BJ (cell line): ENCODE measurements around the gene KLHL13. TPM values are rescaled to one million over a fixed set of nuclear protein-coding genes. Genes with fewer than 3 reads are reported as not detected.
"Not testable (repeated sequence)": the region's sequence is repeated elsewhere in the genome, so short reads cannot be mapped to it uniquely, and the experiment has no call there.

Experiments
- CTCF ChIA-PET: fragments of 350-600 bp; formaldehyde crosslinking; extraction: SDS; loops from one replicate; lab custom pipeline; 2021; ENCODE audit warnings: antibody characterized with exemption, inconsistent platforms; lab: Yijun Ruan, JAX
- POLR2A ChIA-PET: fragments of 300-600 bp; sonication (Branson Sonifier 250); formaldehyde crosslinking; extraction: SDS; loops from one replicate; lab custom pipeline; 2021; ENCODE audit warnings: antibody characterized with exemption; lab: Charles Lee
- DNase-seq: peaks from one replicate; pipeline ENCODE4 v3.0.0-alpha.2; 2011; ENCODE audit warnings: low read depth
- H3K27me3 ChIP-seq: 2 replicates; pipeline ENCODE4 v1.6.0; 2011; ENCODE audit warnings: low read length; ENCODE audit not compliant: control insufficient read depth, insufficient read depth
- H3K36me3 ChIP-seq: 2 replicates; pipeline ENCODE4 v1.5.1; 2011; ENCODE audit warnings: low read length; ENCODE audit not compliant: control insufficient read depth, insufficient read depth
- H3K4me3 ChIP-seq: 2 replicates; pipeline ENCODE4 v1.5.1; 2011; ENCODE audit warnings: low read depth, mild to moderate bottlenecking, control low read depth, low read length
- CTCF ChIP-seq: IDR thresholded peaks from 2 replicates; pipeline ENCODE4 v1.5.1; 2011; ENCODE audit warnings: low read depth, mild to moderate bottlenecking, control low read depth, inconsistent platforms, low read length, moderate library complexity; ENCODE audit not compliant: insufficient read depth
- polyA plus RNA-seq: library from polyadenylated mRNA; depleted of rRNA; stranded (reverse); fragments of >200 nt; gene quantifications from 2 replicates; pipeline ENCODE4 v1.2.3, GENCODE V29; 2011

KLHL13 gene
- polyA plus RNA-seq, 1 experiment = 1.0 TPM

- no peak for TF ChIP-seq CTCF
- no peak overlapping the region for H3K4me3 ChIP-seq
- no peaks in the 10 kb centered on the region for H3K27me3 ChIP-seq
- CTCF ChIA-PET = no interaction called here
- POLR2A ChIA-PET = no interaction called here
- DNase-seq = no peak
- H3K36me3 ChIP-seq = no peaks in the 10 kb centered on the region
Measured at GRCh38 chrX:118129681-118130080, 13.1 kb upstream of the KLHL13 start.

- POLR2A ChIA-PET = no interaction called here
Measured at GRCh38 chrX:118128724-118129123, 12.1 kb upstream of the KLHL13 start.

GRCh38 chrX:118126286-118126685 lies 9.7 kb upstream of the KLHL13 start:
- H3K27me3 ChIP-seq = no peaks in the 10 kb centered on the region
- no peak for TF ChIP-seq CTCF
- ChIA-PET CTCF (interaction anchor here (1.8 kb wide), 1 partner anchor 10 kb away, joined by 4 read pairs; the partner anchor contains the start of gene KLHL13), POLR2A (no interaction called here)
- H3K36me3 ChIP-seq = no peaks in the 10 kb centered on the region
- no peak for DNase-seq
- no peak overlapping the region for H3K4me3 ChIP-seq

More at GRCh38 chrX:118128724-118129123, 12.1 kb upstream of the KLHL13 start:
- CTCF ChIA-PET = no interaction called here
- no peak for TF ChIP-seq CTCF
- Histone ChIP-seq H3K27me3 (no peaks in the 10 kb centered on the region), H3K4me3 (no peak overlapping the region), H3K36me3 (no peaks in the 10 kb centered on the region)
- DNase-seq = no peak

GRCh38 chrX:118124243-118124642 lies 7.6 kb upstream of the KLHL13 start:
- H3K27me3 ChIP-seq, H3K36me3 ChIP-seq, H3K4me3 ChIP-seq, CTCF ChIA-PET, DNase-seq, POLR2A ChIA-PET: not testable (repeated sequence)

GRCh38 chrX:118117741-118118140 lies 1.1 kb upstream of the KLHL13 start:
- Histone ChIP-seq H3K27me3 (no peaks in the 10 kb centered on the region), H3K36me3 (no peaks in the 10 kb centered on the region), H3K4me3 (no peak overlapping the region)
- CTCF ChIA-PET = no interaction called here
- POLR2A ChIA-PET = no interaction called here
- TF ChIP-seq CTCF = no peak
- no peak for DNase-seq
